IPS-18c (cell line): ENCODE data around the gene ZBTB12.
"Not testable (repeated sequence)": the region's sequence is repeated elsewhere in the genome, so short reads cannot be mapped to it uniquely, and the experiment has no call there.

Experiments used
- H3K4me3 ChIP-seq: 2 replicates; pipeline ENCODE4 v1.7.0; 2013; ENCODE audit warnings: low read depth, mild to moderate bottlenecking, low read length, moderate library complexity; ENCODE audit not compliant: insufficient read depth
- H3K9me3 ChIP-seq: one replicate; pipeline ENCODE4 v1.6.1; 2013; ENCODE audit warnings: mild to moderate bottlenecking, low read length, moderate library complexity; ENCODE audit not compliant: control insufficient read depth, insufficient read depth

Gene ZBTB12

DNA sequence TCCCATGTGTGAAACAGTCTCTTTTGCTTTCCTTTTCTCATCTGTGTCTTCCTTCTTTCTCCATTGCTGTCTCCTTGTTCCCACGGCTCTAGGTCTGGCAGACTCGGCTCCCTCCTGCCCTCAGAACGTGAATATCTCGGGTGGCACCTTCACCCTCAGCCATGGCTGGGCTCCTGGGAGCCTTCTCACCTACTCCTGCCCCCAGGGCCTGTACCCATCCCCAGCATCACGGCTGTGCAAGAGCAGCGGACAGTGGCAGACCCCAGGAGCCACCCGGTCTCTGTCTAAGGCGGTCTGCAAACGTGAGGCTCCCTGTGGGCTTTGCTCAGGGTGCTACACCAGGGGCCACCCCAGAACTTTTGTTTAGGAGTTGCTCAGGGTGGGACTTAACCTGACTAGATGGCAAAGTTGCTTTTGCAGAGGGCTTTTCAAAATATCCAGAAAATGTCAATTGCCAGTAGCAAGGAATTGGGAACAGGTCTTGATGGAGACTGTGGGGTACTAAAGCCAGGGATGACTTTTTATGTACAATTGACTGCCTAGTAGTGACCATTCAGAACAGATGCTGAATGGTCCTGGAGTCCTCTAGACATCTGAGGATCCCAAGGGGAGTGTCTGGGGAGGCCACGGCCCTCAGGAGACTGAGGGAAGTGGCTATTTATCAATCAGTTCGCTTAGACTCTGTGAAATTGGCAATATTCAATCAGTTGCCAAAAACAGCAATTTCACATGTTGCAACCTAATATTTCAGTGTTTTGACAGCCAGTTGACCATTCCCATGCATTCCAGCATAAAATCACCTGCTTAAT lies 26.2 kb upstream of the ZBTB12 start:
- no peaks in the 10 kb centered on the region for H3K9me3 ChIP-seq

DNA sequence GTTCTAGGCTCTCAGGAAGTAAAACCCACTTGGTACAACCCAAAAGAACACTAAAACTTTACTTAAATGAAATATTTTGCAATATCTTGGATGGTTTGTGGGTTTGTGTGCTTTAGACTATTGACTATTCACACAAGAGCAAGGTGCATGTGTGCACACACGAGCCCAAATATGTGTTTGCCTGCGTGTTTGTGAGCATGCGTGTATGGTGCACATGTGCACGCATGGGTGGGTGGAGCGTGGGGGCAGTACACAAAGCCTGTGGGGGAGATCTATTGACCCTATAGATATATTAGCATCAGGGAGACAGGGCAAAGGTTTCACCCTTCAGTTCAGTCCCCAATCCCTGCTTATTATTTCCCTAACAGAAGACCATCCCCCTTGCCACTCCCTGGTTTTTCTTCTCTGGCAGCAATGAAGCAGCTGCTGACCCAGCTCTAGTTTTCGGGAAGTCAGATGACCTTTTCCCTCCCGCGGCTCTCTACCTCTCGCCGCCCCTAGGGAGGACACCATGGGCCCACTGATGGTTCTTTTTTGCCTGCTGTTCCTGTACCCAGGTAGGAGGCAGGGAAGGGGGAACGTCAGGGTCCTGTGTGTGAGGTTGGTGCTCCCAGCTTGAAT lies 25.5 kb upstream of the ZBTB12 start, which contains the start of gene C2:
Gene C2, plus strand, starts transcription at position 476 of the 621 bp plus-strand sequence. Its CDS starts 36 bp downstream, at position 512.
- Histone ChIP-seq H3K4me3 (no peak within 1 kb of the TSS), H3K9me3 (no peaks in the 10 kb centered on the region)

More for the DNA sequence above, 26.2 kb upstream of the ZBTB12 start:
- no peak overlapping the region for H3K4me3 ChIP-seq

DNA sequence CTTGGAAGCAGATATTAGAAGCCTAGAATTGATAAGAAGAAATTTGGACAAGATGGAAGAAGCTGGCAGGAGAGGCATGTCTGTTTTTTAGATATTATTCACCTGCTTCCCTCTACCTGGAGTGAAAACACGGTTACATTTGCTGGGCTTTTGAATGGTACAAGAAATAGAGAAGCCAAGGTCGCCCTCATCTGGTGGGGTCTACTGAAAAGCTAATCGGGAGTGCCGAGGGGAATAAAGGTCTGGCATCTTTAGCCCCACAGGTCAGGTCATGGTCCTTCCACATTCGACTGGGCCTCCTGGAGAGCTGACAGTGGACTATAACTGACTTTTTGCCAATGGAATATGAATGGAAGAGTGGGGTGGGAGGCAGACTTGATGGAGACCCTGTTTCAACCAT lies 21.1 kb upstream of the ZBTB12 start:
- H3K9me3 ChIP-seq = no peaks in the 10 kb centered on the region

DNA sequence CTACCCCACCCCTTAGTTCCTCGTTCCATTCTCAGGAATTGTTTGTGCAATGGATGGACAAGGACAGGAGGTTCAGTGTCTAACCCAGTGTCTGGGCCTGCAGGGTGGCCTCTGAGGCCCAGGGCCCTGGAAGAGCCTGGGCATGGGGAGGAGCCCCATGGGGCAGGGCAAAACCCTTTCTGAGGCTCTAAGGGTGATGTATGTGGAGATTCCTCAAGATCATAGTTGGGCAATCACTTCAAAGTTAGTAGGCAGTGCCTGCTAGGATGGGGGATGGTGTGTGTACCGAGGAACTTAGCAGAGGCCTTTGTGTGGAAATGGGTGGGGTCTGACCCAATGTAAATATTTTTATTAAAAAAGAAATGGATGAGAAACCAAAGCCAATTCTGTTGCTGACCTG lies 18.9 kb upstream of the ZBTB12 start:
- H3K9me3 ChIP-seq = no peaks in the 10 kb centered on the region
- no peak overlapping the region for H3K4me3 ChIP-seq

More for the DNA sequence above, 21.1 kb upstream of the ZBTB12 start:
- H3K4me3 ChIP-seq = no peak overlapping the region

DNA sequence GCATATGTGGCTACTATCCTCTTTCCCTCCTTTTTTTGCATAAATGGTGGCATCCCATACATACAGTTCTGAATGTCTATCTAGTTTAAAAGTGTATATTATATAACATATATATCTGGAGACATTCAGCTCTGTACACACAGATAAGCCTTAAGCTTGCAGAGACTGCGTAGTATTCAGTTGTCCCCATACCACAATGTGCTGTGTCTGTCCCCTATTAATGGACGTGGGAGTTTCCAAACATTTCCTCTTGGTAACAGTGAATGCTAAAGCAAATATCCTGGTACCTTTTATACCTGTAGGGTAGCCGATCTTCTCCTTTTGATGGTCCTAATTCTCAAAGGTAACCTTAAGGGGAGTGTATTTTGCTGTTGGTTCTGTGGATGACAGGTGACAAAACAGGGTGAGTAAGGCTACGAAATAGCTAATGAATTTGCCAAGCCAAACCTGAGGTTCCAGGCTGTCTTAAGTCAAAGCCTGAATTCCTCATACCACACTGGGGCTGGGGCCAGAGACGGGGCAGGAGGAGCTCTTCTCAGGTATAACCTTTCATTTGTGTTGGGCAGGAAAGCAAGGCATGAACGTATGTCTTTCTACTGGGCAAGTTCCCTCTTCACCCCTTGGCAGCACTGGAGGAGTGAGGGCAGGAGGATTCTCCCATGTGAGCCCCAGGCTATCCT lies 17.9 kb upstream of the ZBTB12 start:
- Histone ChIP-seq H3K4me3 (no peak overlapping the region), H3K9me3 (no peaks in the 10 kb centered on the region)

DNA sequence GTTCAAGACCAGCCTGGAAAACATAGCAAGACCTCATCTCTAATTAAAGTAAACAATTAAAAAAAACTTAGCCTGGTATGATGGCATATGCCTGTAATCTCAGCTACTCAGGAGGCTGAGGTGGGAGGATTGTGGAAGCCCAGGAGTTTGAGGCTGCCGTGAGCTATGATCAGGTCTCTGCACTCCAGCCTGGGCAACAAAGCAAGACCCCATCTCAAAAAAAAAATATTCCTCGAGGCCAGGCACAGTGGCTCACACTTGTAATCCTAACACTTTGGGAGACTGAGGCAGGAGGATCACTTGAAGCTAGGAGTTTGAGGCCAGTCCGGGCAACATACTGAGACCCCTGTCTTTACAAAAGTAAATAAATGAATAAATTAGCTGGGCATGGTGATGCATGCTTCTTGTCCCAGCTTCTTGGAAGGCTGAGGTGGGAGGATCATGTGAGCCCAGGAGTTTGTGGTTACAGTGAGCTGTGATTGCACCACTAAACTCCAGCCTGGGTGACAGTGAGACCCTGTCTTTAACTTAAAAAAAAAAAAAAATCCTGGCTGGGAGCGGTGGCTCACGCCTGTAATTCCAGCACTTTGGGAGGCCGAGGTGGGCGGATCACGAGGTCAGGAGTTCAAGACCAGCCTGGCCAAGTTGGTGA lies 16.3 kb upstream of the ZBTB12 start:
- no peak overlapping the region for H3K4me3 ChIP-seq

DNA sequence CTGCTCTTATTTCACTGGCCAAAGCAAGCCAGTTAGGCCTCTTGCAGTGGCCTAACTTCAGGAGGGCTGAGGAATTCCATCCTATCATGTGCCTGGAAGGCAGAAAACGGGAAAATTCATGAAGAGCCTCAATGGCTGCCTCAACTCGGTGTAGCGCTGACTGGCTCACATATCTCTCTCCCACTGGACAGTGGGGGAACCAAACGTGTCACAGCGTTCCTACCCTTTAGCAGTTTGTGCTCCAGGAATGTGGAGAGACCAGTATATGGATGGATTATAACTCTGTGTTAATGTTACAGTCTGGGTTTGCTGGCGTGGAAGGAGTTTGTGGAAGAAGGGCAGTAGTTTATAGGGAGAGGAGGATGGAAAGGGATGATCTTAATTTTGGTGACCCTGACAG lies 13.9 kb upstream of the ZBTB12 start:
- H3K9me3 ChIP-seq = no peaks in the 10 kb centered on the region
- no peak overlapping the region for H3K4me3 ChIP-seq

More for the DNA sequence above, 16.3 kb upstream of the ZBTB12 start:
- H3K9me3 ChIP-seq = no peaks in the 10 kb centered on the region

DNA sequence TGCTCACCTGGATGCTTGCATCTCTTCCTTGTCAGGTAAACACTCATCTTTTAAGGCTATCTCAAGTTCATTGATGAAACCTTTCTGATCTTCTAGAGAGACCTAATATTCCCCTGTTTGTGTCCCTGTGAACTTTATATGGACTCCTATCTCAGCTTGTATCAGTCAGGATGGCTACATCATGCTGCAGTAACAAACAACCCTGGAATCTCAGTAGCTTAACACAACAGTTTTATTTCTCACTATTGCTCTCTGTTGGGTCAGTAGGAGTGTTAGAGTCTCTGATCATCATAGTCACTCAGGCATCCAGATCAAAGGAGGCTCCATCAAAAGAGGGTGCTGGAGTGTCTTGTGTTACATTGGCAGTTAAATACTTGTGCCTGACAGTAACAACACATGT lies 13.5 kb upstream of the ZBTB12 start:
- Histone ChIP-seq H3K9me3 (no peaks in the 10 kb centered on the region), H3K4me3 (no peak overlapping the region)

DNA sequence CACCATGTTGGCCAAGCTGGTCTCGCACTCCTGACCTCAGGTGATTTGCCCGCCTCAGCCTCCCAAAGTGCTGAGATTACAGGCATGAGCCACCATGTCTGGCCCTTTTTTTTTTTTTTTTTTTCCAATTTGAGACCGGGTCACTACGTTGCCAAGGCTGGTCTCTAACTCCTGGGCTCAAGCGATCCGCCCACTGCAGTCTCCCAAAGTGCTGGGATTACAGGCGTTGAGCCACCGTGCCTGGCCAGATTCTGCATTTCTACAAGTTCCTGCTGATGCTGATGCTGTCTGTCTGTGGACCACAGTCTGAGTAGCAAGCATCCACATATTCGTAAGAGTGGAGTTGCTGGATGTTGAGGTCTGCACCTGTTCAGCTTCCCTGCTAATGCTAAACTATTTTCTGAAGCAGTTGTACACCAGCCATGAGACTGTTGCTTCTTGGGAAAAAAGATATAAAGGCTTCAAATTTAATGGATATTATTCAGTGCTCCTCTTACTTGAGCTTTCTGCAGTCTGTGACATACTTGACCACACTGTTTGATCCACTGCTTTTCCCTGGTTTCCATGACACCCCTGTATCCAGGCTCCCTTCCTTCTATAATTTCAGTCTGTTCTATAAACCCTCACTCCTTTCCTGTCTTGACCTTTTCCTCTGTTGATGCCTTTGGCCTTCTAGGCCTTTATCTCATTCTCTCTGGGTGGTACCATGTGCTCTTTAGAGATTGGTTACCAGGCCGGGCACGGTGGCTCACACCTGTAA lies 10.1 kb upstream of the ZBTB12 start:
- no peak overlapping the region for H3K4me3 ChIP-seq
- no peaks in the 10 kb centered on the region for H3K9me3 ChIP-seq

DNA sequence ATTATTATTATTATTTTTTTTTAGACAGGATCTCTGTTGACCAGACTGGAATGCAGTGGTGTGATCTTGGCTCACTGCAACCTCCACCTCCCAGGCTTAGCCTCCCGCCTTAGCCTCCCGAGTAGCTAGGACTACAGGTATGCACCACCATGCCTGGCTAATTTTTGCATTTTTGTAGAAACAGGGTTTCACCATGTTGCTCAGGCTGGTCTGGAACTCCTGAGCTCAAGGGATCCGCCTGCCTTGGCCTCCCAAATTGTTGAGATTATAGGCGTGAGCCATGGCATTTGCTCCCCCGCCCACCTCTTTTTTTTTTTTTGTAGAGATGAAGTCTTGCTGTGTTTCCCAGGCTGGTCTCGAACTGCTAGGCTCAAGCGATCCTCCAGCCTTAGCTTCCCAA lies 7.4 kb upstream of the ZBTB12 start:
- not testable (repeated sequence) for H3K9me3 ChIP-seq, H3K4me3 ChIP-seq

DNA sequence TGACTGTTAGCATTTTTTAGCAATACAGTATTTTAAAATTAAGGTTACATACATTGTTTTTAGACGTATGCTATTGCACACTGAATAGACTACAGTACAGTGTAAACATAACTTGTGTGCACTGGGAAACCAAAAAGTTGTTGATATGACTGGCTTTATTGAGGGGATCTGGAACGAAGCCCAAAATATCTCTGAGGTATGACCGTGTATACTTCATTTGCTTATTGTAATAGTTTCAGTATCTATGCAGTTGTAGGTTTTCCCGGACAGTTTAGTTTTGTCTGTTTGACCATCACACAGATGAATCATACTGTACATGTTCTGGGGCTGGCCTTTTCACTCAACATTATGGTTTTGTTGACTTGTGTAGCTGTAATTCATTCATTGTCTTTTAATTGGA lies 6.9 kb upstream of the ZBTB12 start:
- Histone ChIP-seq H3K9me3 (no peaks in the 10 kb centered on the region), H3K4me3 (no peak overlapping the region)

DNA sequence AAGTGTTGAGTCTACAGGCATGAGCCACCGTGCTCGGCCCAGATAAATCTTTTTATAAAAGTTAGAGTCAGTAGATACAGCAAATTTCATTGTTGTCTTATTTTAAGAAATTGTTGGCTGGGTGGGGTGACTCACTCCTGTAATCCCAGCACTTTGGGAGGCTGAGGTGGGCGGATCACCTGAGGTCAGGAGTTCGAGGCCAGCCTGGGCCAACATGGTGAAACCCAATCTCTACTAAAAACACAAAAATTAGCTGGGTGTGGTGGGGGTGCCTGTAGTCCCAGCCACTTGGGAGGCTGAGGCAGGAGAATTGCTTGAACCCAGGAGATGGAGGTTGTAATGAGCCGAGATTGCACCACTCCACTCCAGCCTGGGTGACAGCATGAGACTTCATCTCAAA lies 6.4 kb upstream of the ZBTB12 start:
- not testable (repeated sequence) for H3K9me3 ChIP-seq, H3K4me3 ChIP-seq

DNA sequence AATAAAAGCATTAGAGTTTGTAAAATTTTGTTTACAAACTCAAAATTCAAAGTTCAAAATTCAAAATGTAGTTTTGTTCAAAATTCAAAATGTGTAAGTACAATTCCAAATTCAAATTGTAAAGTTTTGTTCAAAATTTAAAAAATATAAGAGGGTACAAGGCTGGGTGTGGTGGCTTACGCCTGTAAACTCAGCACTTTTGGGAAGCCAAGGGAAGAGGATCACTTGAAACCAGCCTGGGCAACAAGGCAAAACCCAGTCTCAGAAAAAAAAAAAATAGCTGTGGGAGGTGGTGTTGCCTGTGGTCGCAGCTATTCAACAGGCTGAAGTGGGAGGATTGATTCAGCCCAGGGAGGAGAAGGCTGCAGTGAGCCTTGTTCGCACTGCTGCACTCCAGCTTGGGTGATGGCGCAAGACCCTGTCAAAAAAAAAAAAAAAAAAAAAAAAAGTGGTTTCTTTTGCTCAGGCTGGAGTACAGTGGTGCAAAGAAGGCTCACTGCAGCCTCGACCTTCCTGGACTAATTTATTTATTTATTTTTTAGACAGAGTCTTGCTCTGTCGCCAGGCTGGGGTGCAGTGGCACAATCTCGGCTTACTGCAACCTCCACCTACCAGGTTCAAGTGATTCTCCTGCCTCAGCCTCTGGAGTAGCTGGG lies 5.4 kb upstream of the ZBTB12 start:
- Histone ChIP-seq H3K9me3 (no peaks in the 10 kb centered on the region), H3K4me3 (no peak overlapping the region)

DNA sequence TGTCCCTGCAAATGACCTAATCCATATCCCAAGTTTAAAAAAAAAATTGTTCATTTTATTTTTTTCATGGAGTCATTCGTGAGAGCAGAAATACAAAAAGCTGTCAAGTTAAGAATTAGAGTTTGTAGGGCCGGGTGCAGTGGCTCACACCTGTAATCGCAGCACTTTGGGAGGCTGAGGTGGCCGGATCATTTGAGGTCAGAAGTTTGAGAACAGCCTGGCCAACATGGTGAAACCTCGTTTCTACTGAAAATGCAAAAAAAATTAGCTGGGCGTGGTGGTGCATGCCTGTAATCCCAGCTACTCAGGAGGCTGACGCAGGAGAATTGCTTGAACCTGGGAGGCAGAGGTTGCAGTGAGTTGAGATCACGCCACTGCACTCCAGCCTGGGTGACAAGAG lies 4.8 kb upstream of the ZBTB12 start:
- not testable (repeated sequence) for H3K4me3 ChIP-seq, H3K9me3 ChIP-seq

DNA sequence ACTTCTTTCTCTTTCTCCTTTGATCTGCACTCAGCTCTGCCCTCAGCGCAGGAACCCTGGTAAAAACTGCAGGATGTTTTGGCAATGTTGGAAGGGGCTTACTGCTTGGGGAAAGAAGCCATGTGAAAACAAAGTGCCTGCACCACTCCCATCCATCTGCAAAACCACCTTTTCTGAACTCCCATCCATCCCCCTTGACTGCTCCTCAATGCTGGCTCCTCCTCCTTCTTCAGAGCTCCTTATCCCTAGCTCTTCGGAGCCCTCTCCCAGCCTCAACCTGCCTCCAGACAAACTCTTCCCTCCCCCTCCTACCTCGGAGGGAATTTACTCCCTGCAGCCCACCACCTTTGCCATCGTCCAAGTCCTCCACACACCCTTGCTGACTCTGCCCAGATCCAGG lies 4.2 kb upstream of the ZBTB12 start:
- Histone ChIP-seq H3K9me3 (no peaks in the 10 kb centered on the region), H3K4me3 (no peak overlapping the region)

DNA sequence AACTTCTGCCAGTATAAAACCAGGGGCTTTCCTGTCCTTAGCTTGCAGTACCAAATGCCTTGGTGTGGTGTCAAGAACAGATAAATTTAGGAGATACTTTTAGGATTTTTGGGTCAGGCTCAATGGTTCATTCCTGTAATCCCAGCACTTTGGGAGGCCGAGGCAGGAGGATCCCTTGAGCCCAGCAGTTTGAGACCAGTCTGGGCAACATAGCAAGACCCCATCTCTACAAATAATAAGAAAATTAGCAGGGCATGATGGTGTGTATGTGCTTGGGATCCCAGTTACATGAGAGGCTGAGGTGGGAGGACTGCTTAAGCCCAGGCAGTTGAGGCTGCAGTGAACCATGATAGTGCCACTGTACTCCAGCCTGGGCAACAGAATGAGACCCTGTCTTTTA lies 3.2 kb upstream of the ZBTB12 start:
- no peaks in the 10 kb centered on the region for H3K9me3 ChIP-seq

DNA sequence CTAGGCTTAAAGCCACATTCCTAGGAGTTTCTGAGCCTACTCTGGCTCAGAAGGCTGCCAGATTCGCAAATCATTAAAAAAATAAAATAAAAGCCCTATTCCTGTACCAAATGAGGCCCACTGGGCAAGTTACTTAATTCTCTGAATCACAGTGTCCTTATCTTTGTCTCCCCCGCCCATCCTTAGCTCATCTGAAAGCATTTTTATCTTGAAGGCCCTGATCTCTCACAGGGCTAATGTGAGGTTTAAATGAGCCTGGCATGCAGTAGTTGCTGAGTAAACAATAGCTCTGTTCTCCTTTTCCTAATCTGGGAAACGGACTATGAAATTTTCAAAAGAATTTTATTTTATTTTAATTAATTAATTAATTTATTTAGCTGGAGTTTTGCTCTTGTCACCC lies 2.1 kb upstream of the ZBTB12 start:
- H3K9me3 ChIP-seq = no peaks in the 10 kb centered on the region

More for the DNA sequence above, 3.2 kb upstream of the ZBTB12 start:
- no peak overlapping the region for H3K4me3 ChIP-seq

More for the DNA sequence above, 2.1 kb upstream of the ZBTB12 start:
- no peak overlapping the region for H3K4me3 ChIP-seq
